IMR-90 (cell line): Measurements from ENCODE around the gene PGLYRP2.

Experiments used
- CHD1 ChIP-seq: IDR thresholded peaks from 2 replicates; pipeline ENCODE4 v1.6.1; 2012; ENCODE audit warnings: low read depth, low read length, improper control_type of control experiment
- CTCF ChIP-seq: conservative IDR thresholded peaks from 2 replicates; pipeline ENCODE4 v1.5.1; 2012; ENCODE audit warnings: mild to moderate bottlenecking, low read depth, low read length, improper control_type of control experiment
- ELK1 ChIP-seq: fragments of 150-350 bp; IDR thresholded peaks from 2 replicates; pipeline ENCODE4 v1.6.1; 2016; ENCODE audit warnings: low read depth, mild to moderate bottlenecking, low read length, moderate library complexity, borderline replicate concordance
- POLR2A ChIP-seq: IDR thresholded peaks from 2 replicates; pipeline ENCODE4 v1.6.1; 2012; ENCODE audit warnings: mild to moderate bottlenecking, low read depth, low read length

- TF ChIP-seq CTCF (no peak), POLR2A (no peak; the same call in 1 of the 2 replicates), ELK1 (no peak), CHD1 (no peak)
Observed at GRCh38 chr19:15449620-15450527, 29.4 kb downstream of the PGLYRP2 start, which contains the start of gene WIZ.
